Ascending aorta (tissue), 2 donors: Measurements from ENCODE around the gene PCK2. TPM values are rescaled to one million over a fixed set of nuclear protein-coding genes. Genes with fewer than 3 reads are reported as not detected.

Experiments
- DNase-seq, 2 donors: peaks; one replicate each; pipeline ENCODE4 v3.0.0-alpha.2; 2019; ENCODE audit warnings: low spot score in 2 of 2
- H3K27ac ChIP-seq, 2 donors: fragments of 200-600 bp; sonication (generic); one replicate each; pipeline ENCODE4 v1.5.1; 2016 to 2017; ENCODE audit warnings: mild to moderate bottlenecking in 1 of 2
- H3K27me3 ChIP-seq: fragments of 200-600 bp; sonication (generic); one replicate; pipeline ENCODE4 v1.5.1; 2017
- H3K36me3 ChIP-seq, 2 donors: fragments of 200-600 bp; sonication (generic); one replicate each; pipeline ENCODE4 v1.5.1; 2016
- H3K4me1 ChIP-seq, 2 donors: fragments of 200-600 bp; sonication (generic); one replicate each; pipeline ENCODE4 v1.5.1; 2016 to 2017; ENCODE audit warnings: mild to moderate bottlenecking in 1 of 2
- H3K4me3 ChIP-seq, 2 donors: fragments of 200-600 bp; sonication (generic); one replicate each; pipeline ENCODE4 v1.5.1; 2016 to 2017; ENCODE audit warnings: mild to moderate bottlenecking in 1 of 2
- H3K9me3 ChIP-seq, 2 donors: fragments of 200-600 bp; sonication (generic); one replicate each; pipeline ENCODE4 v1.5.1; 2016
- intact Hi-C: fragments of 100-400 bp; cut with DNase I; formaldehyde crosslinking; loops from one replicate; pipeline ENCODE4 v1.15.1; 2023
- total RNA-seq: library from RNA; depleted of rRNA; stranded (reverse); fragments of >200 nt; gene quantifications from one replicate; pipeline ENCODE4 v1.1.0, GENCODE V29; 2016
- TF ChIP-seq, protein P1 (sequence below), 3 experiments: fragments of 200-600 bp in 2 of 3; fragments of 450-650 bp in 1 of 3; sonication (generic) in 2 of 3; IDR thresholded peaks; one replicate each; pipeline ENCODE4 v1.5.1; 2016 to 2019; ENCODE audit warnings: antibody characterized with exemption in 3 of 3, mild to moderate bottlenecking in 1 of 3, moderate library complexity in 1 of 3

PCK2 gene
- total RNA-seq, 1 donor from 2014 or later = 26.1 TPM

GRCh38 chr14:24130380-24130716, 36.2 kb downstream of the PCK2 start, which contains the start of gene FITM1:
Gene FITM1 (plus strand): TSS chr14:24130659. CDS start chr14:24131564, 905 bp downstream.
- H3K4me1 ChIP-seq = peaks cover 0 to under 1% of the 10 kb centered on the region in 2 donors
- no peaks in the 10 kb centered on the region for H3K9me3 ChIP-seq
- H3K27ac ChIP-seq = no peak within 1 kb of the TSS
- H3K27me3 ChIP-seq = no peaks in the 10 kb centered on the region
- intact Hi-C loops = no loop called here
- H3K36me3 ChIP-seq = no peaks in the 10 kb centered on the region
- no peak within 1 kb of the TSS for H3K4me3 ChIP-seq
- TF ChIP-seq, protein P1, sequence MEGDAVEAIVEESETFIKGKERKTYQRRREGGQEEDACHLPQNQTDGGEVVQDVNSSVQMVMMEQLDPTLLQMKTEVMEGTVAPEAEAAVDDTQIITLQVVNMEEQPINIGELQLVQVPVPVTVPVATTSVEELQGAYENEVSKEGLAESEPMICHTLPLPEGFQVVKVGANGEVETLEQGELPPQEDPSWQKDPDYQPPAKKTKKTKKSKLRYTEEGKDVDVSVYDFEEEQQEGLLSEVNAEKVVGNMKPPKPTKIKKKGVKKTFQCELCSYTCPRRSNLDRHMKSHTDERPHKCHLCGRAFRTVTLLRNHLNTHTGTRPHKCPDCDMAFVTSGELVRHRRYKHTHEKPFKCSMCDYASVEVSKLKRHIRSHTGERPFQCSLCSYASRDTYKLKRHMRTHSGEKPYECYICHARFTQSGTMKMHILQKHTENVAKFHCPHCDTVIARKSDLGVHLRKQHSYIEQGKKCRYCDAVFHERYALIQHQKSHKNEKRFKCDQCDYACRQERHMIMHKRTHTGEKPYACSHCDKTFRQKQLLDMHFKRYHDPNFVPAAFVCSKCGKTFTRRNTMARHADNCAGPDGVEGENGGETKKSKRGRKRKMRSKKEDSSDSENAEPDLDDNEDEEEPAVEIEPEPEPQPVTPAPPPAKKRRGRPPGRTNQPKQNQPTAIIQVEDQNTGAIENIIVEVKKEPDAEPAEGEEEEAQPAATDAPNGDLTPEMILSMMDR (IDR thresholded peaks at IDR 0.05) = no peak
- DNase-seq = no peak

DNA sequence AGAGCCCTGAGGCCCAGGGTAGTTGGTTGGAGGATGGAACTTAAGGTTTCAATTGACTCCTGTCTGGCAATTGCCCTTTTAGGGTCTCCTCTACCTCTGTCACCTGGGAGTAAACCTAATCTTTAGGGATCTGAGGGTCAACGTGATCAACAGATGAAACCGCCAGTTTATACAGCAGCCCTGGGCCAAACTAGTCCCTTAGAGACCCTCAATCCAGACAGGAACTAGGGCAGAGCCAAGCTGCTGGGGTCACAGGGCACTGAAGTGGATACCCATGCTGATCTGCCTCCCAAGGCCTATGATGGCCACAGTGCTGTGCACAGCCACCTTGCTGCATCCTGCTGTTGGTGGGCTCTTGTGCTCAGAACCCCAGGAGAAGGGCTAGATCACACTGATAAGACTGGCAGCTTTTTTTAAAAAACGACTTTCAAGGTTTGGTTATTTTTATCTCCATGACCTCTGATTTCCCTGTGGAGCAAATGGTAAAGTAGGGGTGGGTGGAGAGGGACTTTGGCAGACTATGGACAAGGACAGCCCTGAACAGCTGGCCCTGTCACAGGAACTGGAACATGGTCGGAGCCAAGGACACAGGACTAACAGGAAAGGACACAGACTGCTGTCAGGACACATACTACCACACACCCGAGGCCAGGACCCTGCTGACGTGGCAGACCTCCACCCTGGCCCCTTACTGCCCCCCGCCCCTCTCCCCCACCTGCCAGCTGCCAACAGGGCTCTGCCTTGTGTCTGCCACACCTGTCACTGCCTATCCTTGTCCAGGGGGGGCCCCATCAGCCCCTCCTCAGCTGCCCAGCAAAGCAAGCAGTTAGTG, 36.8 kb downstream of the PCK2 start:
- no peaks in the 10 kb centered on the region for H3K9me3 ChIP-seq
- H3K4me3 ChIP-seq = no peak overlapping the region
- no peaks in the 10 kb centered on the region for H3K27me3 ChIP-seq
- TF ChIP-seq, protein P1 (IDR thresholded peaks at IDR 0.05) = no peak
- no peak for DNase-seq
- no peak overlapping the region for H3K27ac ChIP-seq
- peaks cover 0 to 4% of the 10 kb centered on the region in 2 donors for H3K4me1 ChIP-seq
- intact Hi-C loops = no loop called here
- no peaks in the 10 kb centered on the region for H3K36me3 ChIP-seq

GRCh38 chr14:24131549-24131966, 37.4 kb downstream of the PCK2 start:
- Histone ChIP-seq H3K27me3 (no peaks in the 10 kb centered on the region), H3K4me3 (no peak overlapping the region), H3K27ac (no peak overlapping the region), H3K36me3 (no peaks in the 10 kb centered on the region), H3K9me3 (no peaks in the 10 kb centered on the region), H3K4me1 (peaks cover under 1 to 7% of the 10 kb centered on the region in 2 donors)
- DNase-seq = no peak
- intact Hi-C loops = no loop called here
- TF ChIP-seq, protein P1 (IDR thresholded peaks at IDR 0.05) = no peak

- Histone ChIP-seq H3K4me3 (no peak overlapping the region), H3K27ac (no peak overlapping the region), H3K9me3 (no peaks in the 10 kb centered on the region), H3K36me3 (no peaks in the 10 kb centered on the region), H3K27me3 (no peaks in the 10 kb centered on the region), H3K4me1 (peaks cover 5 to 14% of the 10 kb centered on the region in 2 donors)
- intact Hi-C loops = no loop called here
- TF ChIP-seq, protein P1 (IDR thresholded peaks at IDR 0.05) = no peak
- no peak for DNase-seq
These were observed 38.1 kb downstream of the PCK2 start for GRCh38 chr14:24132061-24132685.

DNA sequence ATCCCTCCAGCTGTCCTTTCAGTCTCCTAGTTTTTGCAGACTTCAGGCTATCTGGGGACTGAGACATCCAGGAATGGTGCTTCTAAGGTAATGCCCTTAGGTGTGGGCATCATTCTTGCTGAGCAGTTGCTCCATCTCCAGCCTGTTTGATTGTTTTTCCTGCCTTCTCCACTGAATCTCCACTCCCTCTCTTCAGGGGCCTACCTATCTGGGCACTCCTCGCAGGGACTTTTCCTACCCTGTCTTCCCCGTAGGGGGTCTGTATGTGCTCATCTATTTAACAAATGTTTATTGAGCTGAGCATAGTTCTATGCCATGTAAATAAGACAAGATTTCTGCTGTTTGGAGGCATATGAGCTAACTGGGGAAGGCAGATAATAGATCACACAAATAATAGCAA, 38.9 kb downstream of the PCK2 start:
- H3K27ac ChIP-seq = no peak overlapping the region
- no peaks in the 10 kb centered on the region for H3K9me3 ChIP-seq
- H3K36me3 ChIP-seq = peaks cover 4 to 5% of the 10 kb centered on the region in 2 donors
- TF ChIP-seq, protein P1 (IDR thresholded peaks at IDR 0.05) = no peak
- no peak overlapping the region for H3K4me3 ChIP-seq
- no peak for DNase-seq
- H3K4me1 ChIP-seq = peaks cover 5 to 15% of the 10 kb centered on the region in 2 donors
- no peaks in the 10 kb centered on the region for H3K27me3 ChIP-seq
- intact Hi-C loops = no loop called here
